SJSA1 (cell line): ENCODE data around the gene GPR146. TPM values are rescaled to one million over a fixed set of nuclear protein-coding genes. Genes with fewer than 3 reads are reported as not detected.

Experiments used
- DNase-seq, 2 experiments: peaks; one replicate each; pipeline ENCODE4 v3.0.0-alpha.2; 2015 to 2020; ENCODE audit warnings: low spot score in 2 of 2, low read depth in 1 of 2
- H3K27ac ChIP-seq: fragments of 250-450 bp; sonication (Bioruptor Pico); 2 replicates; pipeline ENCODE4 v1.5.1; 2020; ENCODE audit warnings: mild to moderate bottlenecking, moderate library complexity
- H3K27me3 ChIP-seq: fragments of 250-450 bp; sonication (Bioruptor Pico); replicated peaks from 2 replicates; pipeline ENCODE4 v1.5.1; 2020; ENCODE audit warnings: mild to moderate bottlenecking, moderate library complexity
- H3K36me3 ChIP-seq: fragments of 250-450 bp; sonication (Bioruptor Pico); 2 replicates; pipeline ENCODE4 v1.5.1; 2020; ENCODE audit warnings: mild to moderate bottlenecking
- H3K4me1 ChIP-seq: fragments of 250-450 bp; sonication (Bioruptor Pico); replicated peaks from 2 replicates; pipeline ENCODE4 v1.6.1; 2021; ENCODE audit warnings: mild to moderate bottlenecking
- H3K4me3 ChIP-seq: fragments of 250-450 bp; sonication (Bioruptor Pico); 2 replicates; pipeline ENCODE4 v1.5.1; 2020; ENCODE audit warnings: mild to moderate bottlenecking
- H3K9me3 ChIP-seq: fragments of 250-450 bp; sonication (Bioruptor Pico); replicated peaks from 2 replicates; pipeline ENCODE4 v1.5.1; 2020; ENCODE audit warnings: mild to moderate bottlenecking
- total RNA-seq: library from RNA; depleted of rRNA; stranded (reverse); fragments of >200 nt; shearing (Covaris generic); gene quantifications from 2 replicates; pipeline ENCODE4 v1.2.3, GENCODE V29; 2014; rRNA removed

GPR146 gene
- total RNA-seq, 1 experiment from 2014 or later, result 0.08 TPM

GRCh38 chr7:1103009-1103788 lies 58.9 kb downstream of the GPR146 start:
- Histone ChIP-seq H3K4me1 (no peaks in the 10 kb centered on the region), H3K9me3 (no peaks in the 10 kb centered on the region), H3K27ac (no peak overlapping the region), H3K36me3 (no peaks in the 10 kb centered on the region), H3K4me3 (no peak overlapping the region), H3K27me3 (no peaks in the 10 kb centered on the region)
- DNase-seq, result no peak

DNA sequence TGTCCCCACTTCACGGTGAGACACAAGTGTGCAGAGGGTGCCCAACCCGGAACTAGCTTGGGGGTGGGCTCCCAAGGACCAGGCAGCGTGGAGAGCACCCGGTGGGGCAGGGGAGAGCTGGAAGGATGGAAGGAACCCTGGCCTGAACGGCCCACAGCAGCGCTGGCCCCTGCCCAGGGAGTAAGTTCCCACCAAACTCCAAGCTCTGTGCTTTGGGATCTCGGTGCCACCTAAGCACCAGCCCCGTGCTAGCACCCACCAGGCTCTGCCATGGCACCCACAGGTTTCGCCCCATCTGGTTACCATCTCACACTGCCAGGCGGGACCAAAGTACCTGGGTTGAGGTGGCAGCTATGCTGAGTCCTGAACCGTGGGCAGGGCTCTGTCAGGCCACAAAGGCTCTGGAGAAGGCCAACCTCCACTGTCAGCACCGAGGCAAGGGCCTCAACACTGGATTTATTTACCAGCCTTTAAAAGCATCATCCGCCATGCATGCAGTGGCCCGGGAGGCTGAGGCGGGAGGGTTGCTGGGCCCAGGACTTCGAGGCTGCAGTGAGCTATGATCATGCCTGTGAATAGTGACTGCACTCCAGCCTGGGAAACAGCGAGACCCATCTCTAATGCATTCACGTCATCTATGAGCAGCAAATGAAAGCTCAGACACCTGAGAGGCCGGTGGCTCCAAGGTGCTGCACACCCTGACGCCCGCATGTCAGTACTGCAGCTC lies 59.6 kb downstream of the GPR146 start:
- no peak for DNase-seq
- Histone ChIP-seq H3K9me3 (no peaks in the 10 kb centered on the region), H3K36me3 (no peaks in the 10 kb centered on the region), H3K27ac (no peak overlapping the region), H3K4me1 (no peaks in the 10 kb centered on the region), H3K4me3 (no peak overlapping the region), H3K27me3 (no peaks in the 10 kb centered on the region)

DNA sequence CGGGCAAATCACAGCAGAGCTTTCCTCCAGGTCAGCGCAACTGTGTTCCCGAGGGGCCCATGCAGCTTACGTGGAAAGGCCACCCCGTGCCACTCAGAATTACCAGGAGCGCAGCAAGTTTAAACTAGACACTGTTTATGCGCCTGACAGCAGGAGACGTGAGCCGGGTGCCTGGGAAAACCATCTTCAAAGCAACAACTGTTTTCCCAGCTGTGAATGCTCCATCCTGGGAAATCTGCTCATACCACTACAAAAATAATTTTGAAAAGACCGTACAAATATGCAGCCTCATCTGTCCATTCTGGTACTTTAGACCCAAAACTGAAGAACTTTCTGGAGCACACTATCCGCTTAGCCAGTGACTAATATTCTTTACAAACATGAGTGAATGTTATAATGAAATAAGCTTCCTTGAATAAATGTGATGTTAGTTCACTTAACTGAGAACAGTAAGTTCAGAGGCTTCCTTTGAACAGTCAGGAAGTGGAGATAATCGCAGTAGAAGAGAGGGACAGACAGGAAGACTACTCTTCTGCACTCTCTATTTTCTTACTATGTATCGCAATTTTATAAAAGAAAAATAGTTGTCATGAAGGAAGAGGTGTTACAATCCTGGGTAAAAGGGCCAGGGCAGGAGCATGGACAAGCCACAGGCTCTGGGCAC lies 60.3 kb downstream of the GPR146 start:
- no peaks in the 10 kb centered on the region for H3K36me3 ChIP-seq
- H3K27me3 ChIP-seq, result no peaks in the 10 kb centered on the region
- H3K4me3 ChIP-seq, result no peak overlapping the region
- no peaks in the 10 kb centered on the region for H3K4me1 ChIP-seq
- no peak overlapping the region for H3K27ac ChIP-seq
- no peak for DNase-seq
- H3K9me3 ChIP-seq, result no peaks in the 10 kb centered on the region

- no peaks in the 10 kb centered on the region for H3K9me3 ChIP-seq
- H3K4me1 ChIP-seq, result no peaks in the 10 kb centered on the region
- H3K36me3 ChIP-seq, result no peaks in the 10 kb centered on the region
- H3K27ac ChIP-seq, result no peak overlapping the region
- DNase-seq, result no peak
- no peak overlapping the region for H3K4me3 ChIP-seq
- H3K27me3 ChIP-seq, result no peaks in the 10 kb centered on the region
These were observed 60.8 kb downstream of the GPR146 start for GRCh38 chr7:1105189-1105588.

DNA sequence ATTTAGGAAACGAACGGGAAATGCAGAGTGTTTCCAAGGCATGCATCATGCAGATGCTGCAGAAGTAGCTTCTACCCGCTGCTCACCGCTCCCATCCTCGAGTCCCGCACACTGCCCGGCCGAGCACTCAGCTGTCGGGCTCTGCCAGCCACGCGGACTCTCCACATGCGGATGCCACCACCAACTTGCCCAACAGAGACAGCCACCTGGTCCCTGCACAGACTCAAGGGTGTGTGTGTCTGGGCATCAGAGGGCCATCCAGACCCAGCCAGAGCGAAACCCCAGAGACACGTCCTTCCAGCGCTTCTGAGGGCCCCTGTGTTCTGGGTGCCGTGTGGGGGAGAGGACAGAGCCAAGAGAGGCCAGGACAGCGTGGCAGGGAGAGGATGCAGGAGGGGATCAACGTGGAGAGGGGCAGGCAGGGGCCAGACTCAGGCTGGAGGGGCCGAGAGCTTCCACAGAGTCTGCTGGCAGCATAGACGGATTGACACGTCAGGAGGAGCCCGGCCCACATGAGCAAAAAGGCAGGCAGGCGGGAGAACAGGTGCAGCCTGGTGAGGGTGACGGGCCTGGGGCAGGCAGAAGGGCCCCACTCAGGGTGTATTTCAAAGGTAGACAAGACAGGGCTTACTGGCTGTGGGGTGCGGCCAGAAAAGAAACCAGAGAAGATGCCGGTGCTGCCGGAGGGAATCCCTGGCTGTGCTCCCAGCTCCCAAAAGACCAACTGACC lies 61.9 kb downstream of the GPR146 start:
- Histone ChIP-seq H3K36me3 (no peaks in the 10 kb centered on the region), H3K4me1 (no peaks in the 10 kb centered on the region), H3K27me3 (no peaks in the 10 kb centered on the region), H3K27ac (no peak overlapping the region), H3K4me3 (no peak overlapping the region), H3K9me3 (no peaks in the 10 kb centered on the region)
- DNase-seq, result no peak

DNA sequence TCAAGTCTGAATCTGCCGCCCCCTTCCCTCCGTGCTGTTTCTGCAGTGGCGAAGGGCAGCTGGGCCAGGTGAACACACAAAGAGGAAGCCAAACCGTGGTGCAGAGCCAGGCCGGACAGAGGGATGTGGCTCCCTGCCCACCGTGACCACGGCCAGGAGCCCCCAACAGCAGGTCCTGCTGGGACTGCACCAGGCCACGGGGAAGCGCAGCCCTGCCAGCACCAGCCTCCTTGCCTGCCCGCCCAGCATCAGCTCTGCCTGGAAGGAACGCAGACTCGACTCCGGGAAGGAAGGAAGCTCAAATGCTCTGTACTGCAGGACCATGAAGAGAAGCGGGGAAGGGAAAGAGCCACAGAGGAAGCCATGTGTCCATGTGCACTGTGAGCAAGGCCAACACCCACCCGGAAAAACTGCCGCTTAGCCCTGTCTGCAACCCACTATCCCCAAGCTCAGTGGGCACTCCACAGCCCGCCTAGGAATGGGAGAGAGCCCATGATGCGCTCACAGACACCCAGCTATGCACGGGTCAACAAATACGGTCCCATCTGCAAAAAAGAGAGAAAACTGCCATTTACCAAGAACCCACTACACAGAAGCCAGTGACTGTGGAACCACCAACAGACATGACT lies 62.6 kb downstream of the GPR146 start:
- Histone ChIP-seq H3K27ac (no peak overlapping the region), H3K27me3 (no peaks in the 10 kb centered on the region)
- no peak for DNase-seq

GRCh38 chr7:1108264-1108920 lies 64.0 kb downstream of the GPR146 start:
- Histone ChIP-seq H3K9me3 (no peaks in the 10 kb centered on the region), H3K4me3 (no peak overlapping the region), H3K4me1 (no peaks in the 10 kb centered on the region), H3K27ac (no peak overlapping the region), H3K36me3 (no peaks in the 10 kb centered on the region), H3K27me3 (no peaks in the 10 kb centered on the region)
- DNase-seq, result no peak

More for the DNA sequence above, 62.6 kb downstream of the GPR146 start:
- no peak overlapping the region for H3K4me3 ChIP-seq
- H3K9me3 ChIP-seq, result no peaks in the 10 kb centered on the region
- no peaks in the 10 kb centered on the region for H3K36me3 ChIP-seq
- H3K4me1 ChIP-seq, result no peaks in the 10 kb centered on the region

Other genes starting within 250 kb of the GPR146 start
- 115 and 122 TPM in 2 replicates for gene SUN1, start 212.1 kb upstream of the GPR146 start, total RNA-seq
- gene GET4, start 168.0 kb upstream of the GPR146 start, total RNA-seq, result 35.4 and 36.1 TPM in 2 replicates
- gene ADAP1, start 89.9 kb upstream of the GPR146 start, total RNA-seq, result 3.5 TPM in 1 of 2 replicates, not detected in the other
- gene COX19, start 69.0 kb upstream of the GPR146 start, total RNA-seq, result 8.4 and 9.6 TPM in 2 replicates
- gene CYP2W1, start 61.4 kb upstream of the GPR146 start, total RNA-seq, result not detected in 2 replicates
- not detected in 2 replicates for gene GPER1, start 43.6 kb downstream of the GPR146 start, total RNA-seq
- gene ZFAND2A, start 115.7 kb downstream of the GPR146 start, total RNA-seq, result 28.5 and 51.5 TPM in 2 replicates
- not detected in 2 replicates for gene UNCX, start 188.3 kb downstream of the GPR146 start, total RNA-seq